Measurements from ENCODE around the gene NELFCD.

DNA sequence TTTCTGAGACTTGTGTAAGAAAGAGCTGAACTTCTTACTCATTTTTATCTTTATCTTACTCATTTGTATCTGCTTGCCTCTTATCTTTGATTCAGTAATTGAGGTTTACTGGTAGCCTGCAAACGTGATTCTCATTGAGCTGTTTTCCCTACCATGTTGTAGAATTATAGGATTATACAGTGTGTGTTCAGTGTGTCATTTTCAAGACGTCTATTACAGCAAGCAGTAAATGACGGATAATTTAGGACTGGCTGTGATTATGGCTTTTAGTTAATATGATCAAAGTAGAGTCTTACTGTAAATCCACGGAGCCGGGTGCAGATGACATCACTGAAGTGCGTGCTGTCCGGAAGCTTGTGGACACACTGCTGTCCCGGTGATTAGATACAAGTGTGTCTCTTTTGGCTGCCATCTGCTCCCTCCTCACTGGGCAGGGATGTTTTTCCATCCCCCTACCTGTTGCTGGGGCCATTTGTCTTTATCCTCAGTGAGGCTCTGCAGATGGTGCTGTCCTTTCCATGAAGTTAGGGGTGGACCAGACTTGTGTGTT, 6.0 kb downstream of the NELFCD start:
- no peak for TF ChIP-seq CTCF (IDR thresholded peaks at IDR 0.05)
- no peak for TF ChIP-seq EP300 (IDR thresholded peaks at IDR 0.05; ENCODE audit: low read depth)
- no peak for TF ChIP-seq POLR2AphosphoS5 (IDR thresholded peaks at IDR 0.05)

Data from transverse colon (tissue), 4 donors.